KG1 (cell line): ENCODE data around the gene OXCT1.
"Not testable (repeated sequence)": the region's sequence is repeated elsewhere in the genome, so short reads cannot be mapped to it uniquely, and the experiment has no call there.

Experiments
- DNase-seq: peaks from one replicate; lab custom pipeline; 2025; lab: John Stamatoyannopoulos, UW

The OXCT1 gene

DNA sequence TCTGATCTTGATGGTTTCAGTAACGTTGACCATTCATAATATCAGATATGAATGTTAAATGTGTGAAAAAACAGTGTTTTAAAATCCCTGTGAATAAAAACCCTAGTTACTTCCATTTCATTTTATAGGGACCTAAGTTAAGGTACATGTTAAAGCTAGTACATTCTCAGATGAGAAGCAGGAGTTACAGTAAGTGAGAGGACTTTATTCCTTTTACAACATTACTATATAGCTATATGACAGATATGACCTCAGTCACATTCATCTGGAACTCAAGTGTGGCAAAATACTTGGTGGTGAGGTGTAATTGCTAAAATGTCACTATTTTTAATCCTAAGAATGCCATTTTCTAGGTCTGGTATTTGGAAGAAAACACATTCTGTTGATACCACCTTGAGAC, 96.4 kb downstream of the OXCT1 start:
- no peak for DNase-seq

DNA sequence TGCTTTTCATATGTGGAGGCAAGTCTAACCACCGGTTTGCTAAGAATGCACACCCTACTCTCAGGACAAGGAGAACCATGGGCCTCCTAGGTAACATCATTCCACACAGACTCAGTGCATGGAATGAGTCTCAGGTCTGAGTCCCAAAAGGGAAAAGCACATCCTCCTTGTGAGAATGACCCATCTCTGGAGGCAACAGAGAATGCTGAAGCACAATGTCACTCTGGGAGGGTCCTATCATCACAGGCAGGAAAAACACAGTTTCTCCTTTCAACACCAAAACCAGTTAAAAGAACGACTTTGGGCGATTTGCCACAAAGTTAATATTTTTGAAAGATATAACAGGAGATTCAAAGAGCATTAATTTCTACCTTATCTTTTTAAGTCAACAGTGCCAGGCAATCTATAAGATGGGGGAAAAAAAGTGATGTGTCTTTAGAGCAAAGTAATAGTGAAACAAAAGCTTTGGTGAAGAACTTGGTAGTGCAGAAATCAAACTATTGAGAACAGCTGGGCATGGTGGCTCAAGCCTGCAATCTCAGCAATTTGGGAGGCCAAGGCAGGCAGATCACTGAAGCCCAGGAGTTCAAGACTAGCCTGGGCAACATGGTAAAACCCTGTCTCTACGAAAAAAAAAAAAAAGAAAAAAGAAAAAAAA, 97.3 kb downstream of the OXCT1 start:
- DNase-seq, result no peak

DNA sequence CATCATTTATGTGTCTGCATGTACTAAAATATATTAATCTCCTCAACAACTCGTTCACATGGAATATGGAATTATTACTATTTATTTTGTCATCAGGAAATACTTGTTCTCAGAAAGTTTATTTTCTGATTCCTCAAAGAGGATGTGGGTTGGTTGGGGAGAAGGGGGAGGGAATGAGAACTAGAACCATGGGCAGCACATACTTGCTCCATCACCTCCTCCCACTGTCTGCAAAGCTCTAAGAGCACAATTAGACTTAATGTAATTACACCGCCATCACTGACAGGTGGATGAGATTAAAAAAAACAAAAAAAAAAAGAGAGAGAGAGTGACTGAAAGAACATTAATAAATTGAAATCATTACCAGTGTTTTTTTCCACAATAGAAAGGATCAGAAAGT, 98.2 kb downstream of the OXCT1 start:
- DNase-seq, result no peak

DNA sequence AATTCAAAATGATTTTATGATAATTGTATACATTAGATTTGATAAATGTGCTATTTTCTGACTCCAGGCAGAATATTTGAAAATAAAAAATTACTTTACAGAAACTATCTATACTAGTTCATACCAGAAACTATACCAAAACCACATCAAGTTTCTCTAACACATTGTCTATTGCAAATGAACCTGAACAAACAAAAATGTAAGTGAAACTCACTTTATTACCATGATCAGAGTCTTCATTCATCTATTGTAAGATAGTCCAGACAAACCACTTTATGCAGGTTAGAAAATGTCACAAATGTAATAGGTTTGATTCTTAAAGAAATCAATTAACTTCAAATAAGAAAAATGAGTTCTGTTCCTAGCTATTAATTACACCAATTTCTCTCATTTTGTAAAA, 99.4 kb downstream of the OXCT1 start:
- no peak for DNase-seq

DNA sequence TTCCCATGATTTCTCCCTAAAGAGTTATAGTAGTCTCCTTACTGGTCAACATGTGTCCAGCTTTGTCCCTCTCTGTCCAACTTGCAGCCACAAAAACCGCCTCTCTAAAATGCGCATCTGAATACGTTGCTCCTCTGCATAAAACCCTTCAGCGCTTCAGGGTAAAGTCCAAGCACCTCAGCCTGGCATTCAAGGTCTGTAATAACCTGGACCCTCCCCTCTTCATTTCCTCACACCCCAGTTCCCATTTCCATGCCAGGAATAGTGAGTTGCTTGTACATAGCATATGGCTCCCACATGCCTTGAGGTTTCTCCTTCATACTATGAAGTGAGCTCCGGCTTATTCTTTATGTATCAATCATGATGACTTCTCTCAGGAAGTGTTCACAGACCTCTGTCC, 101.5 kb downstream of the OXCT1 start:
- DNase-seq, result no peak

DNA sequence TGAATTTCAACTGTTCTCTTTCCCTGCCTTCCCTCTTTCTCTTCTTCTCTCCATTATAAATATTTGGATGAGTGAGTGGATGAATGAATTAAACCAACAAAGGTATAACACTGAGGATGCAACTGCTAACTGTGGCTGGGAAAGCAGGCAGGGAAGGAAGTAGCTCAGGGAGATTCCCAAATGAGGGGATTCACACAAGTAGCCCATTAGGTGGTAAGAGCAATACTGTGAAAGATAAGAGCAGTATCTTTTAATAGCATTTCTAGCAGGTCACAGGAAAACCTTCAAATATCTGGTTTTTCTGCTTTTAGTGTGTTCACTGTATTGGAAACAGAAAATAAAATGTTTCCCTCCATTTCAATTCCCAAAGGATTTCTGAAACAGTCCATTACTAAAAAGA, 105.6 kb downstream of the OXCT1 start:
- DNase-seq, result no peak

DNA sequence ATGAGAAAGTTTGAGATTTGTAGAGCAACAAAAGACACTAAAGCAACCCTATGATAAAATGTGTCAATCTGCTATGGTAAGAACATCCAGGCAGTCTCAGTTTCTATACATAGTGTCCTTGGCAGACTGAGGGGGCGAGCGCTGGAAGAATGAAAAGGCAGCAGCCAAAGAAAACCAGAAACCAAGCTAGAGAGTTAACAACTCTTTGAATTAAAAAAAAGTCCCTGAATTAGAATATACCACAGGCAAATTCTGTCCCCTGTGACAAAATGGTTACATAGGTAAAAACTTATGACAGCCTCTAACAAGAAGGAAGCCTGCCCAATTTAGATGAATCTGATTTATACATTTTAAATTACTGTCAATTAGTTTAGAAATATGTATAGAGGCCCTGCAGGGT, 106.7 kb downstream of the OXCT1 start:
- DNase-seq, result no peak

DNA sequence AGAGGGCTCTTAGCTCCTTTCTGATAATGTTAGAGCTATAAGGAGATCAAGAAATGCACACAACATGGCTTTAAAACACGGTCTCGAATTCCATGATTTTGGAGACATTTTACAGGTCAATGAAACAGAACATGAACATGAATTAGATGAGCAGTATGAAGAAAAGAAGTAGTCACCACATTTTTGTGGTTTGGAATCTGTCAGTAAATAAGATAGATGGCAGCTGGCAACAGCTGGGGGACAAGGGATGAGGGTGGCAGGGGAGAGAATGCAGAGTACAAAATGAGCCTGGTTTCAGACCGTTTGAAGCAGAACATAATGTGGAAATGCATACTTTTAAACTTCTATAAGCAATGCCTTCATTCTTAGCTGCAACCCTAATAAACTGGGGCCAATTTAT, 107.1 kb downstream of the OXCT1 start:
- DNase-seq, result no peak

DNA sequence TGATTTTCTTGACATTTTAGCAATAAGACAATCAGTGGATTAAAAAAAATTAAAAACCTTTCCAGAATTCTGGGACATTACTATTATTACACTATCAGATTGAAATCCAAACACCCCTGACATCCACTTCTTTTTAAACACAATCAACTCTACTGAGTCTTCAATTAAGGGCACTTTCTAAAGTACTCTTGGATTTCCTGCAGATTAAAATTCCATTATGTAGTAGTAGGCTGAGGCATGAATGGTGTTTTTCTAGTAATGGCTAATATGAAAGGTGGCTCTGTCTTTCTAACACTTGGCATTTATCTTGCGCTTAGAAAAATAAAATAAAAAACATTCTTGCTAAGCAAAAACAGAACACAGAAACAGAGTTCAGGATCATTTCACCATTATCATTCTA, 107.8 kb downstream of the OXCT1 start:
- no peak for DNase-seq

DNA sequence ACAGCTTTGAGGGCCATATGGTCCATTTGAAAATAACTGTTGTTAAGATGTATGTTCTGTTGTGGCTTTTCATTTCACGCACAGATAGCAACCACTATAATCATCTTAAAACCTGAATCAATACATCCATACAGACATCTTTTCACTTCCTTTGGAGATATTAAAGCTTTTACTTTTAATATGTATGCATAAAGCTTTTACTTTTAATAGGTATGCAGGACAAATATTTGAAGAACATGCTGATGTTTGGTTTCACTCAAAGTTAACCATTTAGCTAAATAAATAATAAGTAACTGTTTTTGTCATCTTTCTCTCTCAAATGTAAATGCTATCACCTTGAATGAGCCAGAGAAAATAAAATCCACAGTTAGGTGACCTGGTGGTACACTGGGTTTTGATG, 108.6 kb downstream of the OXCT1 start:
- no peak for DNase-seq

DNA sequence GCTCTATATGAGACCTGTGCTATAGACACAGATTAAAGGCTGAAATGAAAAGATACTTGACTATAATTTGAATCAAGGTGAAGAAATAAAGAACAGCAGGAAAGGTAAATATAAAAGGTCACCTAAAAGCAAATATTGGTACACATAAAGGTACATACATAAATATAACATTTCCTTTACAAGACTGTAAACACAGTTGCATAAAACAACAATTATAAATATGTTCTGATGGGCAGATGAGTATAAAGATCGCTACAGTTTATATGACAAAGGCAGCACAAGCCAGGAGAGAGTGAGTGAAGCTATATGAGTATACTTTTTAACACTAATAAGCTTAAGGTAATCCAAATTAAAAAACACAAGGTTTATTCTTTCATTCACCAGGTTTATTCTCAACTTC, 114.5 kb downstream of the OXCT1 start:
- no peak for DNase-seq

DNA sequence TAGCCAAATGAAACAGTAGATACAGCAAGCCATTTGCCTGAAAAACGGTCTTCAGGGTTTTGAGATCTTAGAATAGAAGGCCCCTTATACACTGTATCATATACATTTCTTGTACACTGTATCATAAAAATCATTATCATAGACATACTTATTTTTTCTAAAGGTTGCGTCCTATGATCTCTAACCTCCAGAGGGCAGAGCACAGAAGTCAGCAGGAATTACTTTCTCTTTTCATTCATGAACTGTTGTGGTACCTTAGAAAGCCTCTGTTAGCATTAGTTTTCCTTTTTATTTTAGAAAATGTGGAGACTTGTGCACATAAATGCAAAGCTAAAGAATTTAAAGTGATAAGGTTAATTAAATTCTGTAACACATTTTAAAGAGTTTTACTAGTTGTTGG, 115.4 kb downstream of the OXCT1 start:
- DNase-seq, result no peak

DNA sequence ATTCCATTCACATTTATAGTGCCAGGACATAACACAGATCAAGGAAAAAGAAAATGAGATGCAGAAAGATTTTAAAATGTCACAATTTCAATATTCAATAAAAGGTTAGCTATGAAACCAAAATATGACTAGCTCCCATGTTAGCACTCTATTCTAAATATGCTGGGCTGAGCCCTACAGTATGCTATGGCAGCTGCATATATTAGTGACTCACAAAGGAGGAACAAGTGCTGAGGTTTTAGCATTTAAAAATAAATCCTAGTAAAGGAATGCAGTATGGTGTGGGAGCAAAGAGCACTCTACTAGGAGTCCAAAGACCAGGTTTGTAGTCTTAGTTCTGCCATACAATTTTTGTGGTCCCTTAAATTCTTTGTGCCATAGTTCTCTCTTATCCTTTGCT, 118.4 kb downstream of the OXCT1 start:
- no peak for DNase-seq

DNA sequence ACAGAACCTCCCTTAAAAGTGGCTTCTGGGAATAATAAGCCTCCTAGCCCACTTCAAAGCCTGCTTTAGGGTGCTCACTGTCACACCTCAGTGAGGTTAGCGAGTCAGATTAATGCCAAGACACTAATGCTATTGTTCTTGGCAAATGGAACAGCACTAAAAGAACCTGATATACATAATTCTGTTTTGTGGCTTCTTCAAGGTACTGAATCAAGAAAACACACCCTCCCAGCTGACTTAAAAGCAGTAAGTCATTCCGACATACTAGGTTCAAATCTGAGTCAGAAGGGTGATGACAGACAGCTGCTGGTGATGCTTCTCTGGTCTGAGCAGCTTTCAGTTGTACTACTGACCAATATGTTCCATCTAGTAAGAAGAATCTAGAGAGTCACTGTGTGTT, 121.6 kb downstream of the OXCT1 start:
- no peak for DNase-seq

DNA sequence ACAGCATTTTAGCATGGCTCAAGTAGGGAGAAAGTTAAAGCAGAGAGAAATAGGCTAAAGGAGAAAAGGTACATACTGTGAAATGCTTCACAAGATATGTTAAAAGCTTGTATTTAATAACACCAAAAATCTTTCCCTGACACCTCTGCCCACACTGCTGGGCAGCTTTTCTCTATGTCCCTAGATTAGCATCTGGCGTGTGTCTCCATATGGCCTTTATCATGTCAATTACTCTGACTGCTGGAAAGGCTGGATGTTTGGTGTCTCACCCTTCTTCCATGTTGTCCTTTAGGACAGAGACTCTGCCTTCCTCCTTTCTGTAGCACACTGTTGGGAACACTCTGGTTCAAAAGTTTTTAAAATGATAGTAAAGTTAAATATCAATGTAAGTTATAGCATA, 122.5 kb downstream of the OXCT1 start:
- DNase-seq, result no peak

DNA sequence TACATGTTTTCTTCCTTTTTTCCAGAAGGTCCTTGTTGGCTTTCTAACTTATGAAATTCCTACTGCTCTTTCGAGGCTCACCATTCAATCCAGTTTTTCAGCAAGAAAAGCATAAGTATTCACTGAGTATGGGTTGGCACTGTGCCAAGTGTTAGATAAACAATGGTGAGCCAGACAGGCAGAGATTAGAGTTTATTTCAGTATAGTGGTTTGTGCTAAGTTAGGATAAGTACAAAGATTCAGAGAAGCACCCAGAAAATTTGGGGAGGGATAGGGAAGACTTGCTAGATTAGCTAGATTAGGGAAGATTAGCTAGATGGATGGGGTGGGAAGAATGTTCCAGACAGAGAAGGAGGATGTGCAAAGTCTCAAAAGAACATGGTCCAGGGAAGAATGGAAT, 122.9 kb downstream of the OXCT1 start:
- DNase-seq, result no peak

DNA sequence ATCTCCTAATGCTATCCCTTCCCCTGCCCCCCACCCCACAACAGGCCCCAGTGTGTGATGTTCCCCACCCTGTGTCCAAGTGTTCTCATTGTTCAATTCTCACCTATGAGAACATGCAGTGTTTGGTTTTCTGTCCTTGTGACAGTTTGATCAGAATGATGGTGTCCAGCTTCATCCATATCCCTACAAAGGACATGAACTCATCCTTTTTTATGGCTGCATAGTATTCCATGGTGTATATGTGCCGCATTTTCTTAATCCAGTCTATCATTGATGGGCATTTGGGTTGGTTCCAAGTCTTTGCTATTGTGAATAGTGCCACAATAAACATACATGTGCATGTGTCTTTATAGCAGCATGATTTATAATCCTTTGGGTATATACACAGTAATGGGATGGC, 127.6 kb downstream of the OXCT1 start:
- not testable (repeated sequence) for DNase-seq

DNA sequence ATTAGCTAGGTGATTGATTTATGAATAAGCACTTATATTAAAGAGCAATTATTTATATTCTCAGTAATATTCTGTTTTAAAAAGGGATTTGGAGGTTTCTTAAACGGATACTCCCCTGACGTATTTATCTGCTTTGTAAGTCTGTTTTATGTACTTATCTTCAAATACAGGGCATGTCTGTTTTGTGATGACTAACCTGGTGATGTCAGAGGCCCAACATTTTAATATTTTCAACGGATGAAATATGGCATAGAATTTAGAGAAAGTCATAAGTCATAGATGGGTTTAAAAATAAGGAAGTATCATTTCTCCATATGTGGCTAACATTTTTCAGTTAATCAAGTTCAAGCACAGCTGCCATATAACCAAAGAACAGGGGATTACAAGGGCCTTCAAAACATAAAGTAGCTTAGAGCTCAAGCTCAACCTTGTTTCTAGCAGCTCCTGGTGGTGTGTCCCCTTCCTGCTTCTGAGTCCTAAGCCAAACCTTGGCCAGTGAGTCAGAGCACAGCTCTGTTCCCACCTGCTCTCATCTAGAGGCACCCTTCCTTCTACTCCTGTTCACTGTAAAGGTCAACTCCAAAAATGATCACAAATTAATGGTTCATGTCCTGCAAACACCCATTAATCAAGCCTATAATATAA, 131.4 kb downstream of the OXCT1 start:
- DNase-seq, result no peak

DNA sequence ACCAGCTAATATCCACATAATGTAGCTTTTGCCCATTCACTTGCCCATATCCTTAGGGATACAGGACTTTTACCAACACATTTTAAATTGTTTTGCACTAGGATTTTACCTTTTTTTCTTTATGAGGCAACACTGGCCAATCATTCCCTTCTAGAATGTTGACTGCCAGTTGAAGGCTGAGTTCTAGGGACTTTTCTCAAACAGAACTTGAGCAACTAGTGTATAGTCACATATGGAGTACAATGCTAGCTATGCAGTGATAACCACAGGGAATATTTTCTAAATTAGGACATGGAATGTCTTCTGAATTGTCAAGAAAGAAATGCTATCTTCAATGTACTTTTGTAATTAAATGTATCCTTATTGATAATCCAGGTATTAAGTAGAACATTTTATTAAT, 133.6 kb downstream of the OXCT1 start:
- no peak for DNase-seq

DNA sequence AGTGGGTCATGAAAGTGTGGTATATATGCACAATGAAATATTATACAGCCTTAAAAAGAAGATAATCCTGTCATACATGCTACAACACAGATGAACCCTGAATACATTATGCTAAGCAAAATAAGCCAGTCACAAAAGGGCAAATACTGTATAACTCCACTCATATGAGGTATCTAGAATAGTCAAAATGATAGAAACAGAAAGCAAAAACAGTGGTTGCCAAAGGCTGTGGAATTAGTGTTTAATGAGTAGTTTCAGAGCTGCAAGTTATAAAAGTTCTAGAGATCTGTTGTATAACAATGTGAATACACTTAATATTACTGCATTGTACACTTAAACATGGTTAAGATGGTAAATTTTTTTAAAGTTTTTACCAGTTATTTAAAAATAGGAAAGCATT, 135.0 kb downstream of the OXCT1 start:
- no peak for DNase-seq

DNA sequence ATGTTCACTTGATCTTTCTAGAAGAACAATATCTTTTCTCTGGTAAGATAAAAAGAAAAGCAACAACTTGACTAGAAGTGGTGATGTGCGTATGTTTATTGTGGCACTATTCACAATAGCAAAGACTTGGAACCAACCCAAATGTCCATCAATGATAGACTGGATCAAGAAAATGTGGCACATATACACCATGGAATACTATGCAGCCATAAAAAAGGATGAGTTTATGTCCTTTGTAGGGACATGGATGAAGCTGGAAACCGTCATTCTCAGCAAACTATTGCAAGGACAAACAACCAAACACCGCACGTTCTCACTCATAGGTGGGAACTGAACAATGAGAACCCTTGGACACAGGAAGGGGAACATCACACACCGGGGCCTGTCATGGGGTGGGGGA, 140.8 kb downstream of the OXCT1 start:
- not testable (repeated sequence) for DNase-seq

DNA sequence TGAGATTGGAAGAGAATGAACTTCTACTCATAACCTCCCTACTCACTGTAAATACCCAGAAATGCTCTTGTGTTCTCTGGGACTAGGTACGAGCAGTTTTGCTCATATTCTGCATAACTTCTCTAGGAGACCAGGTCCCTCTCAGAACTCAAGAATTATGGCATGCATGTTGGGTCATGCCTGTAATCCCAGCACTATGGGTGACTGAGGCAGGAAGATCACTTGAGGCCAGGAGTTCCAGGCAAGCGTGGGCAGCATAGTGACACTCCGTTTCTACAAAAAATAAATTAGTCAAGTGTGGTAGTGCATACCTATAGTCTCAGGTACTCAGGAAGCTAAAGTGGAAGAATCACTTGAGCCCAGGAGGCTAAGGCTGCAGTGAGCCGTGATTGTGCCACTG, 141.9 kb downstream of the OXCT1 start:
- no peak for DNase-seq

DNA sequence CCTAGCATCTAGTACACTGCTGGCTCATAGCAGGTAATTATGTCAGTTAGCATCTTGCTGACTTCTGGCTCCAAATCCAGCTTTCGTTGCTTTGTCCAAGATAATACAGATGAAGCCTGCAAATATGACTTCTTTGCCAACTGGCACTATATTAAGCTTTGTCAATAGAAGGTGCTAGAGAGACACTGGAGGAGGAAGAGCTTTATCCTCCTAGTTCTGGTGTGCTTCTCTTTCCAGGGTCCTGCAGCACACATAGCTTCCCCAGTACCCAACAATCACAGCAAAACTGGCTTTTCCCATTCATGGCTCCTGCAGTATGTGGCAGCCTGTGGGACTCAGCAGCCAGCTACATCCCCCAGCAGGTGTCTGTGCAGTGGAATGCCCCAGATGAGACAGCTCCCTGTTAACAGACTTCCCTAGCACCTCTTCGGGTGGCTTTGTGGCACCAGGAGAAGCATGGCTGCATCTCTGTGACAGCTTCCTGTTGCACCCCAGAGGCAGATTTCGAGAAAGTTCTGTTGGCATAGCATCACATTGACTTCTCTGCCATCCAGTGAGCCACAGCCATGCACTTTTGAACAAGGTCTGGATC, 147.8 kb downstream of the OXCT1 start:
- no peak for DNase-seq

DNA sequence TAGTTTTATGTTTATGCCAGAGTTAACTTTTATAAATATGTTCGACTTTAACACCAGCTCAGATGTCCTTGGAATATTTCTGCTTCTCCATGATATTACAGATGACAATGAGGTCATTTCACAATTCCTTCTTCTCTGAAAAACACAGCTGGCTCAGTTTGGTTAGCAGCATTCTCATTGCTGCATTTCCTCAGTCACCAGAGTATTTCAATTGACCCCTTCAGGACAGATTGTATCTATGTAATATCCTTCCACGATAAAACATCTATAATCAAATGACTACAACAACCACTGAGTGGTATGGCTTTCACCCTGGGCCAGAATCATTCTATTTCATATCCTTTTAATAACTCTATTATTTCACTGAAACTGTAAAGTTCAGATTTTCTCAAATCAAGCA, 148.7 kb downstream of the OXCT1 start:
- no peak for DNase-seq
